Calu3 (cell line): ENCODE measurements around the gene IYD. TPM values are rescaled to one million over a fixed set of nuclear protein-coding genes. Genes with fewer than 3 reads are reported as not detected.

Experiments used
- BruUV-seq: library from RNA; stranded (reverse); fragments of 400-500 nt; replicated peaks from 2 replicates; lab custom pipeline; 2021; lab: Mats Ljungman, UMichigan
- CTCF ChIA-PET: fragments of 300-600 bp; sonication (Branson Sonifier 250); formaldehyde crosslinking; loops from one replicate; lab custom pipeline; 2022; ENCODE audit warnings: antibody characterized with exemption; lab: Charles Lee
- DNase-seq: peaks from one replicate; pipeline ENCODE4 v3.0.0; 2022
- H3K27ac Mint-ChIP-seq: one replicate; pipeline ENCODE4 v1.8.0; 2022; ENCODE audit warnings: mixed read lengths; ENCODE audit not compliant: unreplicated experiment
- H3K27me3 Mint-ChIP-seq: one replicate; pipeline ENCODE4 v1.8.0; 2022; ENCODE audit warnings: mixed read lengths; ENCODE audit not compliant: unreplicated experiment
- H3K36me3 Mint-ChIP-seq: one replicate; pipeline ENCODE4 v1.8.0; 2022; ENCODE audit warnings: mild to moderate bottlenecking, moderate library complexity, mixed read lengths; ENCODE audit not compliant: insufficient read depth, unreplicated experiment
- H3K4me1 Mint-ChIP-seq: one replicate; pipeline ENCODE4 v1.8.0; 2022; ENCODE audit warnings: mild to moderate bottlenecking, low read depth, mixed read lengths; ENCODE audit not compliant: unreplicated experiment
- H3K4me3 Mint-ChIP-seq: one replicate; pipeline ENCODE4 v1.8.0; 2022; ENCODE audit warnings: mild to moderate bottlenecking, low read depth, moderate library complexity, mixed read lengths; ENCODE audit not compliant: unreplicated experiment
- H3K9me3 Mint-ChIP-seq: one replicate; pipeline ENCODE4 v1.8.0; 2022; ENCODE audit warnings: low read depth, mixed read lengths; ENCODE audit not compliant: unreplicated experiment
- CTCF ChIP-seq: fragments of 200-600 bp; IDR thresholded peaks from one replicate; pipeline ENCODE4 v1.8.0; 2022; ENCODE audit warnings: antibody characterized with exemption; ENCODE audit not compliant: unreplicated experiment
- intact Hi-C: fragments of 100-400 bp; cut with micrococcal nuclease; formaldehyde crosslinking; loops from one replicate; pipeline ENCODE4 v1.10.0; 2022; ENCODE audit not compliant: unreplicated experiment
- total RNA-seq: library from RNA; stranded (reverse); gene quantifications from 2 replicates; pipeline ENCODE4 v1.2.3, GENCODE V29; 2022

The IYD gene
- total RNA-seq, 1 experiment from 2014 or later = 0.92 TPM

DNA sequence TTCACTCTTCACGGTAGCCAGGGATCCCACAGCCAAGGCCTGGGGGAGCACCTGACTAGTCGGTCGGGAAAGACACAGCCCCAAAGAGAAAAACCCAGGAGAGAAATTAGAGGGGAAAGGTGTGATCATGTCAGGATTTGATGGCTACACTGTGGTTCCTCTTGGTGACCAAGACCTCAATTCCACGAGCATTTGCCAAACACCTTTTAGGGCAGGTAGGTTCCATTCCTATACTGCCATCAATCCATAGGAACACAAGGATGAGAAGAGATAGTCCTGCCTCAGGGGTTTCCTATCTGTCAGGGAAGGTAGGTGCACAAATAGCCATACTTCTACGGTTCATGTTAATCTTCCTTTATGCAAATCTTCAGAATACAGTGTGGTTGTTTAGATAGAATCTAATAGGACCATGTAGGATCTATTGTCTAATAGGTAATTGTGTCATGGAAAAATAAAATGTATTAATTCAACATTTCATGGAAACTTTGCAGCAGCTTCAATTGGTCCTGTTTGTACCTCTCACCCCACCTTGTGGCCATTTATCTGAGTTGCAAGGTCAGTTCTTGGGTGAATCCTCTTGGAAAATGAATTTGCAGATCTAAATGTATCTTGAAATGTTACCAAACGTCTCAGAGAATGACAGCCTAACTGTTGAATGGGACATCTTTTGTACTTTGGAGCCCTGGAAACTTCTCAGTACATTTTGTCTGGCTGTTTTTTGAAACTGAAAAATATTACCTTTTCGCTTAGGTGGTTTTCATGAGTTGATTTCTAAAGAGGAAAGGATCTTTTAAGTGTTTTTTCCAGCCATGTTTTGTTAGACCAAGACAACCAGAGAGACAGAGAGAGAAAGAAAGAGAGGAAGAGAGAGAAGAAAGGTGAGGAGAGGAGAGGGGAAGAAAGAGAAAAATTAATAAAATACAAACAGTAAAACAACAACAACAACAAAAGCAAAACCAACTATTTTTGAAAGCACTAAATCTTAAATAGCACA, 33.7 kb upstream of the IYD start:
- intact Hi-C loops = loop anchor here (1.0 to 2.0 kb wide), 2 partner anchors 60 to 255 kb away; no protein-coding TSS in a partner anchor
- H3K4me1 Mint-ChIP-seq = peaks cover 19% of the 10 kb centered on the region
- no peaks in the 10 kb centered on the region for H3K36me3 Mint-ChIP-seq
- no TSS peak for BruUV-seq
- H3K27ac Mint-ChIP-seq = no peak overlapping the region
- H3K27me3 Mint-ChIP-seq = no peaks in the 10 kb centered on the region
- H3K9me3 Mint-ChIP-seq = no peaks in the 10 kb centered on the region
- peak; percentile 47 for TF ChIP-seq CTCF
- no peak overlapping the region for H3K4me3 Mint-ChIP-seq
- CTCF ChIA-PET = interaction anchor here (0.6 to 1.3 kb wide), 4 partner anchors 60 to 264 kb away, joined by 3 to 11 read pairs (median 4); no protein-coding TSS in a partner anchor
- DNase-seq = peak; percentile 46

DNA sequence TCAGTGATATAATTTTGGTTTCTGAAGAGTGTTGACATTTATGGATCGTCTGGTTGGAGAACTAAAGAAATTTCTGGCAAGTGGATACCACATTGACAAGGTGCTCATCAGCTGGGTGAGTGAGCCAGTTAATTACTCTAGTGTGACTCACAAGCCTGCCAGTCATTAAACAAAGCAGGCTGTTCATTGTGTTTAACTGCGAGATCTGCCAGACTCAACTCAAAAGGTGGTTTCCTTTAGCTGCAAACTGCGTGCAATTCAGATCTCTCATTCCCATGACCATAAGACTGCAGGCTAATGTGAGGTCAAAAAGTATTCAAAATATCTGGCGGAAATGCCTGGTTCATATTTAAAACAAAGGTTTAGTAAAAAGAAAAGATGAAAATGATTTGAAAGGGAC, 32.5 kb upstream of the IYD start:
- CTCF ChIA-PET = interaction anchor here (0.6 to 1.4 kb wide), 4 partner anchors 12 to 265 kb away, joined by 3 to 8 read pairs (median 4); no protein-coding TSS in a partner anchor
- H3K4me3 Mint-ChIP-seq = no peak overlapping the region
- peak overlapping the region; percentile 27 for H3K27ac Mint-ChIP-seq
- intact Hi-C loops = loop anchor here (1.0 kb wide), 1 partner anchor 479 kb away; no protein-coding TSS in a partner anchor
- no peaks in the 10 kb centered on the region for H3K9me3 Mint-ChIP-seq
- TF ChIP-seq CTCF = no peak
- BruUV-seq = no TSS peak
- H3K27me3 Mint-ChIP-seq = no peaks in the 10 kb centered on the region
- H3K4me1 Mint-ChIP-seq = peaks cover 19% of the 10 kb centered on the region
- DNase-seq = peak; percentile 14
- no peaks in the 10 kb centered on the region for H3K36me3 Mint-ChIP-seq

- H3K27me3 Mint-ChIP-seq = no peaks in the 10 kb centered on the region
- DNase-seq = no peak
- H3K4me3 Mint-ChIP-seq = no peak overlapping the region
- H3K27ac Mint-ChIP-seq = peak overlapping the region; percentile 27
- no peaks in the 10 kb centered on the region for H3K36me3 Mint-ChIP-seq
- no peaks in the 10 kb centered on the region for H3K9me3 Mint-ChIP-seq
- intact Hi-C loops = loop anchor here (1.0 kb wide), 1 partner anchor 479 kb away; no protein-coding TSS in a partner anchor
- no TSS peak for BruUV-seq
- CTCF ChIA-PET = interaction anchor here (0.6 to 1.4 kb wide), 4 partner anchors 12 to 265 kb away, joined by 3 to 8 read pairs (median 4); no protein-coding TSS in a partner anchor
- H3K4me1 Mint-ChIP-seq = peaks cover 19% of the 10 kb centered on the region
- TF ChIP-seq CTCF = no peak
Measured at GRCh38 chr6:150336708-150337107, 32.1 kb upstream of the IYD start.

DNA sequence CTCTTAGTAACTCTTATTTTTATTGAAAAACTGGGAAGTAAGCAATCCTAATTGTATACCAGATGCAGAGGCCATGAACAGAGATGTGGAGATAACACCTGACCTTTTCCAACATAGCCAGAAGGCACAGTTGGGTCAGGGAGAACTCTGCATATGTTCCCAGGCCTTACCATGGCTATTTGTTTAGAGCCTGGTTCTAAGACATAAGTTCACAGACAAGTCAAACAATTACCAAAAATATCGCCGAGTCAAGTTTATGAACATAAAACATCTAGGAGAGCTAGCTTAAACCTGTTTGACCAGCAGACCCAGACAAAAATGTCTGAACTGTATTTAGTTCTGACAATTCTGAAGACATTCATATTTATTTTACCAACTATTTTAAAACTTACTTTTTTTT, 26.7 kb upstream of the IYD start:
- H3K4me3 Mint-ChIP-seq = no peak overlapping the region
- BruUV-seq = no TSS peak
- no peaks in the 10 kb centered on the region for H3K36me3 Mint-ChIP-seq
- H3K4me1 Mint-ChIP-seq = no peaks in the 10 kb centered on the region
- TF ChIP-seq CTCF = no peak
- no peaks in the 10 kb centered on the region for H3K27me3 Mint-ChIP-seq
- H3K9me3 Mint-ChIP-seq = no peaks in the 10 kb centered on the region
- intact Hi-C loops = no loop called here
- H3K27ac Mint-ChIP-seq = no peak overlapping the region
- CTCF ChIA-PET = no interaction called here
- DNase-seq = no peak
